Uterus (tissue), 2 donors: ENCODE measurements around the gene TRAF3.

ENCODE experiments used
- POLR2A ChIP-seq, 2 donors: fragments of 450-650 bp; IDR thresholded peaks; one replicate each; pipeline ENCODE4 v1.6.1; 2016; ENCODE audit warnings: antibody characterized with exemption in 2 of 2, mild to moderate bottlenecking in 1 of 2, moderate library complexity in 1 of 2
- TF ChIP-seq, protein P1 (sequence below), 4 experiments: fragments of 200-600 bp in 2 of 4; fragments of 450-650 bp in 2 of 4; sonication (generic) in 2 of 4; IDR thresholded peaks; one replicate each; pipeline ENCODE4 v1.5.1; 2016 to 2019; ENCODE audit warnings: antibody characterized with exemption in 4 of 4, mild to moderate bottlenecking in 2 of 4, moderate library complexity in 1 of 4

- TF ChIP-seq, protein P1, sequence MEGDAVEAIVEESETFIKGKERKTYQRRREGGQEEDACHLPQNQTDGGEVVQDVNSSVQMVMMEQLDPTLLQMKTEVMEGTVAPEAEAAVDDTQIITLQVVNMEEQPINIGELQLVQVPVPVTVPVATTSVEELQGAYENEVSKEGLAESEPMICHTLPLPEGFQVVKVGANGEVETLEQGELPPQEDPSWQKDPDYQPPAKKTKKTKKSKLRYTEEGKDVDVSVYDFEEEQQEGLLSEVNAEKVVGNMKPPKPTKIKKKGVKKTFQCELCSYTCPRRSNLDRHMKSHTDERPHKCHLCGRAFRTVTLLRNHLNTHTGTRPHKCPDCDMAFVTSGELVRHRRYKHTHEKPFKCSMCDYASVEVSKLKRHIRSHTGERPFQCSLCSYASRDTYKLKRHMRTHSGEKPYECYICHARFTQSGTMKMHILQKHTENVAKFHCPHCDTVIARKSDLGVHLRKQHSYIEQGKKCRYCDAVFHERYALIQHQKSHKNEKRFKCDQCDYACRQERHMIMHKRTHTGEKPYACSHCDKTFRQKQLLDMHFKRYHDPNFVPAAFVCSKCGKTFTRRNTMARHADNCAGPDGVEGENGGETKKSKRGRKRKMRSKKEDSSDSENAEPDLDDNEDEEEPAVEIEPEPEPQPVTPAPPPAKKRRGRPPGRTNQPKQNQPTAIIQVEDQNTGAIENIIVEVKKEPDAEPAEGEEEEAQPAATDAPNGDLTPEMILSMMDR (IDR thresholded peaks at IDR 0.05) = no peak
- no peak for TF ChIP-seq POLR2A (IDR thresholded peaks at IDR 0.05)
Measured at GRCh38 chr14:102731101-102731870, 46.0 kb upstream of the TRAF3 start.
